ENCODE data around the gene CD48. TPM values are rescaled to one million over a fixed set of nuclear protein-coding genes. Genes with fewer than 3 reads are reported as not detected.
A peak's percentile ranks its signal among the peaks of the same experiment; 100 is the strongest.
"Not testable (repeated sequence)": the region's sequence is repeated elsewhere in the genome, so short reads cannot be mapped to it uniquely, and the experiment has no call there.

Gene CD48
- total RNA-seq, 2 experiments from 2014 or later: 387 to 395 TPM

GRCh38 chr1:160716013-160716412 is 4.4 kb upstream of the CD48 start:
- no peak for TF ChIP-seq CTCF (IDR thresholded peaks at IDR 0.05)
- Histone ChIP-seq H3K4me1 (ENCODE audit: insufficient read depth, low read length) (peaks cover 28% of the 10 kb centered on the region), H3K4me3 (ENCODE audit: low read length) (no peak overlapping the region), H3K36me3 (ENCODE audit: insufficient read depth, low read length) (no peaks in the 10 kb centered on the region), H3K27ac (ENCODE audit: low read depth in 1 of 2, low read length in 2 of 2) (no peak overlapping the region), H3K9me3 (ENCODE audit: control insufficient read depth in 1 of 2, insufficient read depth in 1 of 2, low read length in 2 of 2) (no peaks in the 10 kb centered on the region), H3K27me3 (ENCODE audit: control insufficient read depth in 1 of 2, insufficient read depth in 2 of 2, low read length in 2 of 2) (no peaks in the 10 kb centered on the region)
- H3K4me3 Mint-ChIP-seq: no peak overlapping the region
- H3K4me1 Mint-ChIP-seq (ENCODE audit: low read depth): peaks cover 72% of the 10 kb centered on the region
- DNase-seq: no peak
- no peaks in the 10 kb centered on the region for H3K27me3 Mint-ChIP-seq
- ChIA-PET POLR2A (interaction anchor here (0.6 to 1.8 kb wide), 3 partner anchors 9 to 148 kb away, joined by 3 to 7 read pairs (median 3); no protein-coding TSS in a partner anchor), CTCF (interaction anchor here (1.1 to 2.1 kb wide), 3 partner anchors 10 to 53 kb away, joined by 4 to 13 read pairs (median 5); no protein-coding TSS in a partner anchor)
- no peak overlapping the region for H3K27ac Mint-ChIP-seq
- no peak for ATAC-seq (ENCODE audit: poor library complexity)
- intact Hi-C loops (cut with DNase I, micrococcal nuclease): loop anchor here in 1 of 2 experiments (5.0 kb wide), 1 partner anchor 69 kb away; the partner anchor contains the start of gene SLAMF1
- no peaks in the 10 kb centered on the region for H3K9me3 Mint-ChIP-seq
- H3K36me3 Mint-ChIP-seq (ENCODE audit: low read depth): peaks cover 12% of the 10 kb centered on the region

DNA sequence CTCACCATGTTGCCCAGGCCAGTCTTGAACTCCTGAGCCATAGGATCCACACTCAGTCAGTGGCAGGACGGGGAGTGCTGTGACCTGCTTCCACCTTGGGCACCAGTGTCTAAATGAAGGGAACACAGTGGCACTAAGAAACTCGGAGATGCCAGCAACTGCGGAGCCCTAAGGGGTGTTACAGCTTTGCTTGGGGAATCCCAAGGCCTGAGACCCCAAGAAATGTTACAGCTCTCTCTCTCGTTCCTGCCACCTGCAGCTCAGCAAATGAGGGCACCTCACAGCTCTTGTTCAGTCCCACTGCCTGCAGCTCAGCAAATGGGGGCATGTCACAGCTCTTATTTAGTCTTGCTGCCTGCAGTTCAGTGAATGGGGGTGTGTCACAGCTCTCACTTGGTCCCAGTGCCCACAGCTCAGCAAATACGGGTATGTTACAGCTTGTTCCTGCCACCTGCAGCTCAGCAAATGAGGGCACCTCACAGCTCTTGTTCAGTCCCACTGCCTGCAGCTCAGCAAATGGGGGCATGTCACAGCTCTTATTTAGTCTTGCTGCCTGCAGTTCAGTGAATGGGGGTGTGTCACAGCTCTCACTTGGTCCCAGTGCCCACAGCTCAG is 2.5 kb upstream of the CD48 start:
- intact Hi-C loops (cut with DNase I, micrococcal nuclease); H3K9me3 Mint-ChIP-seq; H3K4me3 Mint-ChIP-seq; H3K9me3 ChIP-seq (ENCODE audit: control insufficient read depth in 1 of 2, insufficient read depth in 1 of 2, low read length in 2 of 2); H3K27ac Mint-ChIP-seq; H3K27me3 ChIP-seq (ENCODE audit: control insufficient read depth in 1 of 2, insufficient read depth in 2 of 2, low read length in 2 of 2); H3K4me3 ChIP-seq (ENCODE audit: low read length); H3K27me3 Mint-ChIP-seq; H3K36me3 ChIP-seq (ENCODE audit: insufficient read depth, low read length): not testable (repeated sequence)
- CTCF ChIA-PET: interaction anchor here (1.0 to 5.3 kb wide), 5 partner anchors 13 to 54 kb away, joined by 3 to 21 read pairs (median 7); no protein-coding TSS in a partner anchor
- DNase-seq (peak in 2 of 14 experiments; percentile 26 to 50), ATAC-seq (ENCODE audit: poor library complexity) (peak; percentile 63)
- H3K4me1 ChIP-seq (ENCODE audit: insufficient read depth, low read length): peaks cover 34% of the 10 kb centered on the region
- H3K4me1 Mint-ChIP-seq (ENCODE audit: low read depth): peaks cover 57% of the 10 kb centered on the region
- peak overlapping the region in 1 of 2 donors; percentile 42 for H3K27ac ChIP-seq (ENCODE audit: low read depth in 1 of 2, low read length in 2 of 2)
- peaks cover 18% of the 10 kb centered on the region for H3K36me3 Mint-ChIP-seq (ENCODE audit: low read depth)
- POLR2A ChIA-PET: interaction anchor here (0.7 to 4.4 kb wide), 3 partner anchors 8 to 32 kb away, joined by 3 to 25 read pairs (median 8); no protein-coding TSS in a partner anchor

DNA sequence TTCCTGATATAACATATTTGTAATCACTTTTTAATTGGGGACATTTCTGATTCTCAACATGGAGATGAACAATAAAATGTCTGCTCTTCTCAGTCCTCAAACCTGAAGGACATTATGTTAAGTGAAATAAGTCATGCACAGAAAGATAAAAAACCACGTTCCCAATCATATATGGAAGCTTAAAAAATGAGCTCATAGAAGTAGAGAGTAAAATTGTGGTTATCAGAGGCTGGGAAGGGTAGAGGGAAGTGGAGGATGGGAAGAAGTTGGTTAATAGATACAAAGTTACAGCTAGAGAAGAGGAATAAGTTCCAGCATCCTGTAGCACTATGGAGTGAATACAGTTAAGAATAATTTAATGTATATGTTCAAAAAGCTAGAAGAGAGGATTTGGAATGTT is 1.5 kb upstream of the CD48 start:
- Histone ChIP-seq H3K36me3 (ENCODE audit: insufficient read depth, low read length) (peaks cover 2% of the 10 kb centered on the region), H3K4me1 (ENCODE audit: insufficient read depth, low read length) (peaks cover 40% of the 10 kb centered on the region), H3K27ac (ENCODE audit: low read depth in 1 of 2, low read length in 2 of 2) (peak overlapping the region; percentile 86 to 93), H3K4me3 (ENCODE audit: low read length) (peak overlapping the region; percentile 73), H3K9me3 (ENCODE audit: control insufficient read depth in 1 of 2, insufficient read depth in 1 of 2, low read length in 2 of 2) (no peaks in the 10 kb centered on the region), H3K27me3 (ENCODE audit: control insufficient read depth in 1 of 2, insufficient read depth in 2 of 2, low read length in 2 of 2) (no peaks in the 10 kb centered on the region)
- Mint-ChIP-seq H3K4me1 (ENCODE audit: low read depth) (peaks cover 57% of the 10 kb centered on the region), H3K27me3 (no peaks in the 10 kb centered on the region), H3K4me3 (no peak overlapping the region), H3K9me3 (no peaks in the 10 kb centered on the region), H3K27ac (no peak overlapping the region), H3K36me3 (ENCODE audit: low read depth) (peaks cover 18% of the 10 kb centered on the region)
- ATAC-seq (ENCODE audit: poor library complexity) (no peak), DNase-seq (no peak)
- POLR2A ChIA-PET: interaction anchor here (0.9 to 4.4 kb wide), 8 partner anchors 9 to 124 kb away, joined by 3 to 25 read pairs (median 5); partner anchors contain the start of gene SLAMF1
- intact Hi-C loops (cut with DNase I, micrococcal nuclease): no loop called here
- TF ChIP-seq CTCF (IDR thresholded peaks at IDR 0.05): no peak
- CTCF ChIA-PET: interaction anchor here (1.1 to 5.3 kb wide), 4 partner anchors 14 to 38 kb away, joined by 3 to 21 read pairs (median 6); no protein-coding TSS in a partner anchor

- not testable (repeated sequence) for H3K27me3 Mint-ChIP-seq; H3K27me3 ChIP-seq (ENCODE audit: control insufficient read depth in 1 of 2, insufficient read depth in 2 of 2, low read length in 2 of 2); H3K36me3 ChIP-seq (ENCODE audit: insufficient read depth, low read length); H3K27ac Mint-ChIP-seq; H3K4me3 Mint-ChIP-seq; H3K9me3 Mint-ChIP-seq; H3K9me3 ChIP-seq (ENCODE audit: control insufficient read depth in 1 of 2, insufficient read depth in 1 of 2, low read length in 2 of 2)
- Mint-ChIP-seq H3K36me3 (ENCODE audit: low read depth) (peaks cover 18% of the 10 kb centered on the region), H3K4me1 (ENCODE audit: low read depth) (peaks cover 54% of the 10 kb centered on the region)
- ChIA-PET POLR2A (interaction anchor here (0.7 to 4.4 kb wide), 16 partner anchors 8 to 211 kb away, joined by 3 to 25 read pairs (median 4); partner anchors contain the start of gene SLAMF1), CTCF (interaction anchor here (0.7 to 5.3 kb wide), 6 partner anchors 14 to 139 kb away, joined by 3 to 21 read pairs (median 6); no protein-coding TSS in a partner anchor)
- ATAC-seq (ENCODE audit: poor library complexity): peak; percentile 43
- peak overlapping the region; percentile 86 to 93 for H3K27ac ChIP-seq (ENCODE audit: low read depth in 1 of 2, low read length in 2 of 2)
- peak overlapping the region; percentile 73 for H3K4me3 ChIP-seq (ENCODE audit: low read length)
- intact Hi-C loops (cut with DNase I, micrococcal nuclease): loop anchor here in 1 of 2 experiments (1.0 kb wide), 1 partner anchor 31 kb away; no protein-coding TSS in a partner anchor
- peak in 10 of 14 experiments; percentile 12 to 90 (median 34) for DNase-seq
- H3K4me1 ChIP-seq (ENCODE audit: insufficient read depth, low read length): peaks cover 45% of the 10 kb centered on the region
Measured at GRCh38 chr1:160712525-160713080, 981 bp upstream of the CD48 start.

All from CD4-positive, alpha-beta T cell (primary cell).